OCI-LY7 (cell line): ENCODE measurements around the gene KIF25.

Source experiments
- CTCF ChIP-seq: fragments of 200-600 bp; sonication (generic); conservative IDR thresholded peaks from 2 replicates; pipeline ENCODE4 v1.5.1; 2014; ENCODE audit warnings: mild to moderate bottlenecking, antibody characterized with exemption, low read length, moderate library complexity, mixed read lengths
- EZH2phosphoT487 ChIP-seq: fragments of 200-600 bp; sonication (generic); IDR thresholded peaks from 2 replicates; pipeline ENCODE4 v1.6.1; 2018; ENCODE audit warnings: low read depth, borderline replicate concordance, mild to moderate bottlenecking, mixed run types, antibody characterized with exemption, low read length, moderate library complexity, mixed read lengths

- no peak for TF ChIP-seq CTCF
- TF ChIP-seq EZH2phosphoT487 = no peak
Observed at GRCh38 chr6:168017629-168018028, 20.2 kb downstream of the KIF25 start.
